HCT116 (cell line): ENCODE results near the gene BCL2L13. TPM values are rescaled to one million over a fixed set of nuclear protein-coding genes. Genes with fewer than 3 reads are reported as not detected.

ENCODE experiments used
- ATAC-seq: fragments of 200-7000 bp; cut with Tn5 transposase; 2 replicates; pipeline ENCODE4 v1.9.1; 2020; ENCODE audit warnings: mild to moderate bottlenecking, moderate library complexity
- BruUV-seq: library from RNA; stranded (reverse); fragments of 400-500 nt; replicated peaks from 2 replicates; lab custom pipeline; 2021; lab: Mats Ljungman, UMichigan
- CTCF ChIA-PET: fragments of 300-600 bp; sonication (Branson Sonifier 250); formaldehyde crosslinking; loops from one replicate; lab custom pipeline; 2021; ENCODE audit warnings: antibody characterized with exemption; lab: Charles Lee
- POLR2A ChIA-PET: fragments of 300-600, 350-600 bp; sonication (Branson Sonifier 250); formaldehyde crosslinking; loops from one replicate; lab custom pipeline; 2021; ENCODE audit warnings: antibody characterized with exemption; lab: Charles Lee
- RAD21 ChIA-PET, 2 experiments: fragments of 300-600 bp; sonication (Branson Sonifier 250); formaldehyde crosslinking; loops; one replicate each; lab custom pipeline; 2023; ENCODE audit warnings: low total read pairs in 2 of 2; ENCODE audit not compliant: uncharacterized antibody in 2 of 2, unreplicated experiment in 2 of 2, low non-redundant PET in 1 of 2; lab: Charles Lee
- DNase-seq: peaks from one replicate; pipeline ENCODE4 v3.0.0-alpha.2; 2010; ENCODE audit warnings: low read depth, low spot score
- H2AFZ ChIP-seq: fragments of 200-600 bp; shearing (Covaris generic), sonication (generic); 2 replicates; pipeline ENCODE4 v1.6.1; 2017; ENCODE audit warnings: low read depth, mixed run types, mixed read lengths, antibody characterized with exemption, low read length; ENCODE audit not compliant: poor library complexity, severe bottlenecking
- H3K27ac ChIP-seq: 2 replicates; pipeline ENCODE4 v1.5.1; 2012; ENCODE audit warnings: low read depth, low read length
- H3K27me3 ChIP-seq: fragments of 200-600 bp; sonication (generic); 2 replicates; pipeline ENCODE4 v1.6.1; 2016; ENCODE audit warnings: mixed run types, low read length, mixed read lengths; ENCODE audit not compliant: insufficient read depth
- H3K36me3 ChIP-seq, 2 experiments: fragments of 200-500 bp in 1 of 2; fragments of 200-600 bp in 1 of 2; sonication (Bioruptor generic) in 1 of 2; sonication (generic) in 1 of 2; 2 replicates each; pipeline versions ENCODE4 v1.5.1 to v1.6.1; 2014 to 2016; ENCODE audit warnings: low read length in 2 of 2, inconsistent platforms in 1 of 2, mixed read lengths in 1 of 2, mixed run types in 1 of 2; ENCODE audit not compliant: insufficient read depth in 2 of 2, control insufficient read depth in 1 of 2
- H3K4me1 ChIP-seq, 2 experiments: fragments of 200-600 bp in 1 of 2; sonication (generic) in 1 of 2; 2 replicates each; pipeline versions ENCODE4 v1.5.1 to v1.6.1; 2012 to 2017; ENCODE audit warnings: low read length in 2 of 2, inconsistent platforms in 1 of 2, mild to moderate bottlenecking in 1 of 2, mixed read lengths in 1 of 2, mixed run types in 1 of 2, moderate library complexity in 1 of 2; ENCODE audit not compliant: insufficient read depth in 2 of 2, control insufficient read depth in 1 of 2
- H3K4me2 ChIP-seq: fragments of 200-600 bp; sonication (generic); 2 replicates; pipeline ENCODE4 v1.6.1; 2017; ENCODE audit warnings: mixed run types, low read length, mixed read lengths
- H3K4me3 ChIP-seq, 2 experiments: fragments of 200-600 bp in 1 of 2; sonication (generic) in 1 of 2; replicated peaks in 1 of 2; 2 replicates each; pipeline ENCODE4 v1.5.1; 2011 to 2016; ENCODE audit warnings: low read length in 2 of 2, control low read depth in 1 of 2, low read depth in 1 of 2, mild to moderate bottlenecking in 1 of 2, mixed read lengths in 1 of 2, mixed run types in 1 of 2
- H3K79me2 ChIP-seq: fragments of 200-600 bp; sonication (generic); 2 replicates; pipeline ENCODE4 v1.6.1; 2017; ENCODE audit warnings: mild to moderate bottlenecking, mixed run types, low read length, moderate library complexity, mixed read lengths; ENCODE audit not compliant: insufficient read depth
- H3K9ac ChIP-seq: fragments of 200-600 bp; sonication (generic); 2 replicates; pipeline ENCODE4 v1.6.1; 2016; ENCODE audit warnings: low read length, mixed read lengths
- H3K9me2 ChIP-seq: fragments of 200-600 bp; sonication (generic), shearing (Covaris generic); 2 replicates; pipeline ENCODE4 v1.6.1; 2017; ENCODE audit warnings: mixed run types, mild to moderate bottlenecking, moderate library complexity; ENCODE audit not compliant: insufficient read depth
- H3K9me3 ChIP-seq, 2 experiments: fragments of 200-500 bp in 1 of 2; fragments of 200-600 bp in 1 of 2; sonication (Bioruptor generic) in 1 of 2; sonication (generic) in 1 of 2; 2 replicates each; pipeline ENCODE4 v1.6.1; 2014 to 2017; ENCODE audit warnings: low read length in 2 of 2, mixed read lengths in 2 of 2, inconsistent platforms in 1 of 2, low read depth in 1 of 2, mild to moderate bottlenecking in 1 of 2, mixed run types in 1 of 2, moderate library complexity in 1 of 2; ENCODE audit not compliant: control insufficient read depth in 1 of 2, insufficient read depth in 1 of 2
- H4K20me1 ChIP-seq: fragments of 200-600 bp; sonication (generic), shearing (Covaris generic); 2 replicates; pipeline ENCODE4 v1.6.1; 2017; ENCODE audit warnings: mixed run types, mild to moderate bottlenecking, moderate library complexity; ENCODE audit not compliant: insufficient read depth
- CBX3 ChIP-seq: IDR thresholded peaks from 2 replicates; pipeline ENCODE4 v1.6.1; 2012; ENCODE audit warnings: low read depth
- EGR1 ChIP-seq: IDR thresholded peaks from 2 replicates; pipeline ENCODE4 v1.6.1; 2012; ENCODE audit warnings: low read depth
- EZH2 ChIP-seq: fragments of 200-600 bp; sonication (generic); IDR thresholded peaks from 2 replicates; pipeline ENCODE4 v1.6.1; 2017; ENCODE audit warnings: antibody characterized with exemption, mixed run types
- JUND ChIP-seq: IDR thresholded peaks from 2 replicates; pipeline ENCODE4 v1.6.1; 2012
- POLR2AphosphoS5 ChIP-seq: IDR thresholded peaks from 2 replicates; pipeline ENCODE4 v1.6.1; 2011; ENCODE audit warnings: mild to moderate bottlenecking, low read depth, low read length, moderate library complexity
- SP1 ChIP-seq: IDR thresholded peaks from 2 replicates; pipeline ENCODE4 v1.6.1; 2012; ENCODE audit warnings: low read depth
- TCF7L2 ChIP-seq: IDR thresholded peaks from 2 replicates; pipeline ENCODE4 v1.7.0; 2011; ENCODE audit warnings: borderline replicate concordance, inconsistent platforms; ENCODE audit not compliant: insufficient read depth, insufficient read length; ENCODE audit errors: extremely low read depth
- YY1 ChIP-seq: IDR thresholded peaks from 2 replicates; pipeline ENCODE4 v1.6.1; 2011; ENCODE audit warnings: low read length, low read depth, moderate library complexity, mild to moderate bottlenecking; ENCODE audit not compliant: insufficient replicate concordance; ENCODE audit errors: extremely low read depth
- ZNF274 ChIP-seq: fragments of 200-500 bp; sonication (Bioruptor generic); IDR thresholded peaks from 2 replicates; pipeline ENCODE4 v1.6.1; 2014; ENCODE audit warnings: mild to moderate bottlenecking, low read depth, low read length, inconsistent platforms
- intact Hi-C: fragments of 100-400 bp; cut with micrococcal nuclease; formaldehyde crosslinking; loops from 2 replicates; pipeline ENCODE4 v1.10.0; 2022
- total RNA-seq: library from RNA; stranded (reverse); gene quantifications from one replicate; pipeline ENCODE4 v1.2.1, GENCODE V29; 2021; ENCODE audit not compliant: unreplicated experiment
- TF ChIP-seq, protein P1 (sequence below), 3 experiments: fragments of 200-600 bp in 1 of 3; sonication (generic) in 1 of 3; IDR thresholded peaks in 2 of 3; conservative IDR thresholded peaks in 1 of 3; 2 replicates each; pipeline ENCODE4 v1.5.1; 2012 to 2017; ENCODE audit warnings: low read depth in 2 of 3, low read length in 2 of 3, antibody characterized with exemption in 1 of 3, borderline replicate concordance in 1 of 3, control low read depth in 1 of 3, mild to moderate bottlenecking in 1 of 3, mixed read lengths in 1 of 3, mixed run types in 1 of 3, moderate library complexity in 1 of 3; ENCODE audit not compliant: insufficient read depth in 1 of 3
- TF ChIP-seq, protein P2 (sequence below): IDR thresholded peaks from 2 replicates; pipeline ENCODE4 v1.6.1; 2012

Gene BCL2L13
- total RNA-seq, 1 experiment from 2014 or later = 38.6 TPM

GRCh38 chr22:17700778-17701177, 62.2 kb downstream of the BCL2L13 start:
- ATAC-seq = no peak
- POLR2A ChIA-PET = no interaction called here

GRCh38 chr22:17703811-17704210, 65.3 kb downstream of the BCL2L13 start:
- intact Hi-C loops = no loop called here
- H3K27ac ChIP-seq = no peak overlapping the region
- H3K4me1 ChIP-seq = peaks cover 12 to 21% of the 10 kb centered on the region in 2 experiments; a peak in 3 of 4 replicates
- H3K4me3 ChIP-seq = no peak overlapping the region
- no peaks in the 10 kb centered on the region for H3K9me3 ChIP-seq
- TF ChIP-seq, protein P1, sequence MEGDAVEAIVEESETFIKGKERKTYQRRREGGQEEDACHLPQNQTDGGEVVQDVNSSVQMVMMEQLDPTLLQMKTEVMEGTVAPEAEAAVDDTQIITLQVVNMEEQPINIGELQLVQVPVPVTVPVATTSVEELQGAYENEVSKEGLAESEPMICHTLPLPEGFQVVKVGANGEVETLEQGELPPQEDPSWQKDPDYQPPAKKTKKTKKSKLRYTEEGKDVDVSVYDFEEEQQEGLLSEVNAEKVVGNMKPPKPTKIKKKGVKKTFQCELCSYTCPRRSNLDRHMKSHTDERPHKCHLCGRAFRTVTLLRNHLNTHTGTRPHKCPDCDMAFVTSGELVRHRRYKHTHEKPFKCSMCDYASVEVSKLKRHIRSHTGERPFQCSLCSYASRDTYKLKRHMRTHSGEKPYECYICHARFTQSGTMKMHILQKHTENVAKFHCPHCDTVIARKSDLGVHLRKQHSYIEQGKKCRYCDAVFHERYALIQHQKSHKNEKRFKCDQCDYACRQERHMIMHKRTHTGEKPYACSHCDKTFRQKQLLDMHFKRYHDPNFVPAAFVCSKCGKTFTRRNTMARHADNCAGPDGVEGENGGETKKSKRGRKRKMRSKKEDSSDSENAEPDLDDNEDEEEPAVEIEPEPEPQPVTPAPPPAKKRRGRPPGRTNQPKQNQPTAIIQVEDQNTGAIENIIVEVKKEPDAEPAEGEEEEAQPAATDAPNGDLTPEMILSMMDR (IDR thresholded peaks at IDR 0.05 in 2 of 3, conservative IDR thresholded peaks at IDR 0.05 in 1 of 3; ENCODE audit: borderline replicate concordance in 1 of 3, insufficient read depth in 1 of 3, low read depth in 2 of 3, low read length in 2 of 3) = no peak
- TF ChIP-seq ZNF274 (no peak), EZH2 (no peak), POLR2AphosphoS5 (no peak), CBX3 (no peak), TCF7L2 (no peak), YY1 (no peak)
- ChIA-PET RAD21 (no interaction called here), POLR2A (no interaction called here), CTCF (no interaction called here)
- no peaks in the 10 kb centered on the region for H3K9me2 ChIP-seq
- no peaks in the 10 kb centered on the region; the same call in none of the 2 replicates for H4K20me1 ChIP-seq
- H3K36me3 ChIP-seq = peaks cover 0 to 5% of the 10 kb centered on the region in 2 experiments; a peak in 1 of 4 replicates
- ATAC-seq (no peak), DNase-seq (no peak)
- BruUV-seq = no TSS peak
- no peak overlapping the region for H3K9ac ChIP-seq
- H3K27me3 ChIP-seq = no peaks in the 10 kb centered on the region
- H3K4me2 ChIP-seq = no peak overlapping the region
- no peak overlapping the region for H2AFZ ChIP-seq
- H3K79me2 ChIP-seq = no peaks in the 10 kb centered on the region

More at GRCh38 chr22:17700778-17701177, 62.2 kb downstream of the BCL2L13 start:
- Histone ChIP-seq H3K27ac (no peak overlapping the region), H3K9me3 (no peaks in the 10 kb centered on the region), H3K9ac (no peak overlapping the region), H2AFZ (no peak overlapping the region), H3K36me3 (peaks cover 0 to 5% of the 10 kb centered on the region in 2 experiments; a peak in 1 of 4 replicates), H3K9me2 (no peaks in the 10 kb centered on the region), H3K4me1 (peaks cover 2 to 5% of the 10 kb centered on the region in 2 experiments; a peak in 2 of 4 replicates), H3K79me2 (no peaks in the 10 kb centered on the region), H3K4me3 (no peak overlapping the region), H4K20me1 (no peaks in the 10 kb centered on the region; the same call in none of the 2 replicates)
- no peak for DNase-seq
- CTCF ChIA-PET = no interaction called here
- no TSS peak for BruUV-seq
- TF ChIP-seq YY1 = no peak
- no peak for TF ChIP-seq EGR1
- TF ChIP-seq JUND = no peak
- no peak for TF ChIP-seq SP1
- TF ChIP-seq, protein P2, sequence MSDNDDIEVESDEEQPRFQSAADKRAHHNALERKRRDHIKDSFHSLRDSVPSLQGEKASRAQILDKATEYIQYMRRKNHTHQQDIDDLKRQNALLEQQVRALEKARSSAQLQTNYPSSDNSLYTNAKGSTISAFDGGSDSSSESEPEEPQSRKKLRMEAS = no peak
- no peak for TF ChIP-seq EZH2
- TF ChIP-seq, all 23 proteins: peak for 0
- RAD21 ChIA-PET = no interaction called here
- Histone ChIP-seq H3K27me3 (no peaks in the 10 kb centered on the region), H3K4me2 (no peak overlapping the region)
- intact Hi-C loops = no loop called here
